OCI-LY7 (cell line): Measurements from ENCODE around the gene TKFC. TPM values are rescaled to one million over a fixed set of nuclear protein-coding genes. Genes with fewer than 3 reads are reported as not detected.

Source experiments
- BruUV-seq: library from RNA; stranded (reverse); fragments of 400-500 nt; replicated peaks from 2 replicates; lab custom pipeline; 2021; lab: Mats Ljungman, UMichigan
- CTCF ChIA-PET: fragments of 300-600 bp; sonication (Branson Sonifier 250); formaldehyde crosslinking; loops from one replicate; lab custom pipeline; 2022; ENCODE audit warnings: antibody characterized with exemption; ENCODE audit not compliant: unreplicated experiment; lab: Charles Lee
- POLR2A ChIA-PET: fragments of 300-600 bp; sonication (Branson Sonifier 250); formaldehyde crosslinking; loops from one replicate; lab custom pipeline; 2022; ENCODE audit warnings: antibody characterized with exemption; lab: Charles Lee
- DNase-seq: peaks from one replicate; pipeline ENCODE4 v3.0.0-alpha.2; 2015; ENCODE audit warnings: low spot score
- H2AFZ ChIP-seq: fragments of 200-600 bp; sonication (generic), shearing (Covaris generic); 2 replicates; pipeline ENCODE4 v1.6.1; 2014; ENCODE audit warnings: mild to moderate bottlenecking, antibody characterized with exemption, low read length, moderate library complexity
- H3K27ac ChIP-seq: fragments of 200-600 bp; sonication (generic); 2 replicates; pipeline ENCODE4 v1.5.1; 2014; ENCODE audit warnings: mixed run types, low read depth, mild to moderate bottlenecking, moderate library complexity, low read length, inconsistent platforms; ENCODE audit not compliant: poor library complexity, severe bottlenecking
- H3K36me3 ChIP-seq: fragments of 200-600 bp; sonication (generic); 2 replicates; pipeline ENCODE4 v1.6.1; 2014; ENCODE audit warnings: mild to moderate bottlenecking, antibody characterized with exemption, low read length, moderate library complexity, mixed read lengths; ENCODE audit not compliant: insufficient read depth
- H3K4me1 ChIP-seq: fragments of 200-600 bp; sonication (generic); 2 replicates; pipeline ENCODE4 v1.5.1; 2014; ENCODE audit warnings: mild to moderate bottlenecking, low read length; ENCODE audit not compliant: insufficient read depth, poor library complexity, severe bottlenecking
- H3K4me2 ChIP-seq: fragments of 200-600 bp; sonication (generic); 2 replicates; pipeline ENCODE4 v1.6.1; 2014; ENCODE audit warnings: mild to moderate bottlenecking, low read length
- H3K4me3 ChIP-seq: fragments of 200-600 bp; sonication (generic); 2 replicates; pipeline ENCODE4 v1.5.1; 2014; ENCODE audit warnings: mild to moderate bottlenecking, low read depth, low read length; ENCODE audit not compliant: poor library complexity, severe bottlenecking
- H3K79me2 ChIP-seq: fragments of 200-600 bp; sonication (generic); 2 replicates; pipeline ENCODE4 v1.6.1; 2016; ENCODE audit warnings: low read depth, mild to moderate bottlenecking, low read length, moderate library complexity, mixed read lengths; ENCODE audit not compliant: insufficient read depth
- H3K9me2 ChIP-seq: fragments of 200-600 bp; sonication (generic); 2 replicates; pipeline ENCODE4 v1.6.1; 2016; ENCODE audit warnings: mild to moderate bottlenecking, low read length, mixed read lengths; ENCODE audit not compliant: insufficient read depth
- H3K9me3 ChIP-seq: fragments of 200-600 bp; sonication (generic); 2 replicates; pipeline ENCODE4 v1.6.1; 2014; ENCODE audit warnings: mild to moderate bottlenecking, mixed run types, low read length, mixed read lengths
- H4K20me1 ChIP-seq: fragments of 200-600 bp; sonication (generic); 2 replicates; pipeline ENCODE4 v1.6.1; 2014; ENCODE audit warnings: mild to moderate bottlenecking, antibody characterized with exemption, low read length, moderate library complexity, mixed read lengths; ENCODE audit not compliant: insufficient read depth
- CTCF ChIP-seq: fragments of 200-600 bp; sonication (generic); conservative IDR thresholded peaks from 2 replicates; pipeline ENCODE4 v1.5.1; 2014; ENCODE audit warnings: mild to moderate bottlenecking, antibody characterized with exemption, low read length, moderate library complexity, mixed read lengths
- EZH2phosphoT487 ChIP-seq: fragments of 200-600 bp; sonication (generic); IDR thresholded peaks from 2 replicates; pipeline ENCODE4 v1.6.1; 2018; ENCODE audit warnings: low read depth, borderline replicate concordance, mild to moderate bottlenecking, mixed run types, antibody characterized with exemption, low read length, moderate library complexity, mixed read lengths
- intact Hi-C: fragments of 100-400 bp; cut with micrococcal nuclease; formaldehyde crosslinking; loops from one replicate; pipeline ENCODE4 v1.10.0; 2022; ENCODE audit not compliant: unreplicated experiment
- total RNA-seq, 2 experiments: library from RNA; depleted of rRNA in 1 of 2; stranded (reverse); fragments of >200 nt in 1 of 2; shearing (Covaris generic) in 1 of 2; gene quantifications; 2 replicates each; pipeline ENCODE4 v1.2.3, GENCODE V29; 2014 to 2022

Gene TKFC
- total RNA-seq, 2 experiments from 2014 or later = 77.8 to 166 TPM

DNA sequence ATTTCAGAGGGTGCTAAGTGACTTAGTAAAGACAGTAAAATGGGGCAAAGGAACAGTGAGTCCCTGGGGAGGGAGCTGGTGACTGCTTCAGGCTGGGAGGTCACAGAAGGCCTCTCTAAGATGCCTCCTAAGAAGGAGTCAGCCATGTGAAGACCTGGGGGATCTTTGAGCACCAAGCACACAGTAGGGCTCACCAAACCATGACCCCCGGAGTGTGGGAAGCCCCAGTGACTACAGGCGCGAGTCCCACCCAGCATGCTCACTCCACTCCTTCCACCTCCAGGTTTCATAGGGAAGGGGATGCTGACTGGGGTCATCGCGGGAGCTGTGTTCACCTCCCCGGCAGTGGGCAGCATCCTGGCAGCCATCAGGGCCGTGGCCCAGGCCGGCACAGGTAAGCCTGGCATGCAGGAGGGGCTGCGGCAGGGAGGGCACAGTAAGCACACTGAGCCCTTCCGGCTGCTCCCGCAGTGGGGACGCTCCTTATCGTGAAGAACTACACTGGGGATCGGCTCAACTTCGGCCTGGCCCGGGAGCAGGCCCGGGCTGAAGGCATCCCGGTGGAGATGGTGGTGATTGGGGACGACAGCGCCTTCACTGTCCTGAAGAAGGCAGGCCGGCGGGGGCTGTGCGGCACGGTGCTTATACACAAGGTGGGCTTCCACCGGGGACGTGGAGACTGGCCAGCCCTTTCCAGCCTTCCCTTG, 5.9 kb downstream of the TKFC start:
- intact Hi-C loops = no loop called here
- Histone ChIP-seq H3K79me2 (no peaks in the 10 kb centered on the region; the same call in 1 of the 2 replicates), H3K9me2 (no peaks in the 10 kb centered on the region), H3K4me3 (no peak overlapping the region), H3K27ac (no peak overlapping the region), H3K9me3 (no peaks in the 10 kb centered on the region), H3K4me2 (no peak overlapping the region), H3K36me3 (peaks cover 15% of the 10 kb centered on the region), H2AFZ (no peak overlapping the region), H4K20me1 (no peaks in the 10 kb centered on the region), H3K4me1 (peaks cover 28% of the 10 kb centered on the region)
- CTCF ChIA-PET = no interaction called here
- no TSS peak for BruUV-seq
- DNase-seq = no peak
- POLR2A ChIA-PET = interaction anchor here (1.1 kb wide), 1 partner anchor 18 kb away, joined by 4 read pairs; no protein-coding TSS in a partner anchor
- no peak for TF ChIP-seq CTCF
- no peak for TF ChIP-seq EZH2phosphoT487

DNA sequence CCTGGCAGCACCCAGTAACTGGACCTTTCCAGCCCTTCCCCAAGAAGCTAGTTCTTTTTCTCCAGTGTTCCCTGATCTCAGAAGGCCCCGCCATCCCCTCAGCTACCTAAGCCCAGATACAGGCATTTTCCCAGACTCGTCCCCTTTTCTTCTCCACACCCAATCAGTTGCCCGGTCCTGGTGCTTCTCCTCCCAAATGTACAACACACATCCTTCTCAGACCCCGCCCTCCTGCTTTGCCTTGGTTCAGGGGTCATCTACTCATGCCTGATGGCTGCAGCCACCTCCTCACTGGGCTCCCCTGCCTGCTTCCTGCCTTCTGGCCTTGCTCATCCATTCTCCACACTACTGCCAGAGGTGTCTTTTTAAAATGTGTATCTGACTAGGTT, 6.5 kb downstream of the TKFC start:
- H3K4me3 ChIP-seq = no peak overlapping the region
- no peak overlapping the region for H3K27ac ChIP-seq
- no peaks in the 10 kb centered on the region for H3K79me2 ChIP-seq
- no peaks in the 10 kb centered on the region for H3K9me2 ChIP-seq
- ChIA-PET POLR2A (interaction anchor here (1.1 kb wide), 1 partner anchor 17 kb away, joined by 4 read pairs; no protein-coding TSS in a partner anchor), CTCF (no interaction called here)
- H3K4me1 ChIP-seq = peaks cover 22% of the 10 kb centered on the region
- no peak for DNase-seq
- H4K20me1 ChIP-seq = no peaks in the 10 kb centered on the region
- peaks cover 15% of the 10 kb centered on the region for H3K36me3 ChIP-seq
- no peak for TF ChIP-seq EZH2phosphoT487
- TF ChIP-seq CTCF = no peak
- H3K4me2 ChIP-seq = no peak overlapping the region
- no peaks in the 10 kb centered on the region for H3K9me3 ChIP-seq
- no TSS peak for BruUV-seq
- H2AFZ ChIP-seq = no peak overlapping the region
- intact Hi-C loops = no loop called here

- Histone ChIP-seq H3K4me1 (peaks cover 7% of the 10 kb centered on the region), H3K27ac (no peak overlapping the region), H3K4me3 (no peak overlapping the region), H3K9me2 (no peaks in the 10 kb centered on the region), H3K9me3 (no peaks in the 10 kb centered on the region), H4K20me1 (no peaks in the 10 kb centered on the region), H3K79me2 (no peaks in the 10 kb centered on the region), H3K36me3 (peaks cover 28% of the 10 kb centered on the region), H2AFZ (no peak overlapping the region), H3K4me2 (no peak overlapping the region)
- ChIA-PET POLR2A (no interaction called here), CTCF (no interaction called here)
- intact Hi-C loops = no loop called here
- DNase-seq = no peak
- no TSS peak for BruUV-seq
- TF ChIP-seq EZH2phosphoT487 = no peak
- no peak for TF ChIP-seq CTCF
Measured at GRCh38 chr11:61340979-61341378, 8.0 kb downstream of the TKFC start.
